KMS-11 (cell line): ENCODE measurements around the gene PDLIM5.
"Not testable (repeated sequence)": the region's sequence is repeated elsewhere in the genome, so short reads cannot be mapped to it uniquely, and the experiment has no call there.

Experiments
- H2AFZ ChIP-seq: fragments of 200-600 bp; sonication (generic); 2 replicates; pipeline ENCODE4 v1.6.1; 2016; ENCODE audit warnings: antibody characterized with exemption, mixed run types, low read depth
- H3K27ac ChIP-seq: fragments of 200-600 bp; sonication (generic); 2 replicates; pipeline ENCODE4 v1.6.1; 2016; ENCODE audit warnings: mild to moderate bottlenecking, mixed run types
- H3K27me3 ChIP-seq: fragments of 200-600 bp; sonication (generic); 2 replicates; pipeline ENCODE4 v1.6.1; 2017; ENCODE audit warnings: mild to moderate bottlenecking, low read depth, mixed run types, moderate library complexity; ENCODE audit not compliant: insufficient read depth
- H3K36me3 ChIP-seq: fragments of 200-600 bp; sonication (generic); 2 replicates; pipeline ENCODE4 v1.6.1; 2017; ENCODE audit warnings: mild to moderate bottlenecking, mixed run types; ENCODE audit not compliant: insufficient read depth
- H3K4me1 ChIP-seq: fragments of 200-600 bp; sonication (generic); 2 replicates; pipeline ENCODE4 v1.6.1; 2016; ENCODE audit warnings: mild to moderate bottlenecking, low read depth, mixed run types; ENCODE audit not compliant: poor library complexity, severe bottlenecking
- H3K4me2 ChIP-seq: fragments of 200-600 bp; sonication (generic); 2 replicates; pipeline ENCODE4 v1.7.0; 2016; ENCODE audit warnings: mild to moderate bottlenecking, mixed run types
- H3K4me3 ChIP-seq: fragments of 200-600 bp; sonication (generic); IDR thresholded peaks from 2 replicates; pipeline ENCODE4 v1.6.1; 2017; ENCODE audit warnings: low read depth, low read length, mixed read lengths; ENCODE audit not compliant: insufficient read depth
- H3K79me2 ChIP-seq: fragments of 200-600 bp; sonication (generic); 2 replicates; pipeline ENCODE4 v1.6.1; 2016; ENCODE audit warnings: low read depth, mixed run types; ENCODE audit not compliant: insufficient read depth
- H3K9ac ChIP-seq: fragments of 200-600 bp; sonication (generic); 2 replicates; pipeline ENCODE4 v1.6.1; 2016; ENCODE audit warnings: mild to moderate bottlenecking, mixed run types
- H4K20me1 ChIP-seq: fragments of 200-600 bp; sonication (generic); 2 replicates; pipeline ENCODE4 v1.6.1; 2016; ENCODE audit warnings: mild to moderate bottlenecking, mixed run types; ENCODE audit not compliant: insufficient read depth
- CTCF ChIP-seq: fragments of 200-600 bp; sonication (generic); conservative IDR thresholded peaks from 2 replicates; pipeline ENCODE4 v1.6.1; 2017; ENCODE audit warnings: low read depth, mild to moderate bottlenecking, antibody characterized with exemption, low read length, moderate library complexity, mixed read lengths

Gene PDLIM5

DNA sequence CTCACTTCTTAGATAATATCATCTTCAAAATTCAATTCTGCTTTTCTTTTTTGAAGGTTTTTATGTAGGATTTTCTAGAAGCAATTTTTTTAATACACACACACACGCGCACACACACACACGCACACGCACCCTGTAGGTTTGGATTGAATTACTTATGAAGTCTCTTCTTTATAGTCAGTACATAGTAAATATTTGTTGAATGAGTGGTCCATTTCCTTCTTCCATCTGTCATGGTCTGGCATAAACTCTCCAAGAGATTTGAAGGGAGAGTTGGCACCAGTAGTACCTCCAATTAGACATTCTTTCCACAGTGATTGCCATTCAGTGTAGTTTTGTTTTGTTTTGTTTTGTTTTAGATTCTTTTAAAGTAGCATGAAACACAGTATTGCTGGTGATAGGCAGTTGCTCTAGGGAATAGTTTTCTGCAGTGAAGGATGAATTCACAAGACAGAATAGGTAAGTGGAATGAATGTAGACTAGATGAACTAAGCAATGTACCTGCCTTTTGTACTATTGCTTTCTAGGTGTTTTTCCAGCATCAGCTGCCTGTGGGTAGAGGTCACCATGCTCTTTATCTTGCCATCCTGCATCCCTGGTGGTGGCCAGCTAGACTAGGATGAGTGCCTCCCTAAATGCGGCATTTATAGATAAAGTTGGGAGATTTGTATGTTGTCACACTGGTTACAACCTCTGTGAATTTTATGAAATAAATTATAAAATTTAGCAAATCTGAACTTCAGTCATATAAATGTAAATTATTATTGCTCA, 20.5 kb downstream of the PDLIM5 start:
- no peak overlapping the region for H3K27ac ChIP-seq

GRCh38 chr4:94475050-94475449, 23.3 kb downstream of the PDLIM5 start:
- Histone ChIP-seq H3K4me1 (peaks cover 5% of the 10 kb centered on the region), H3K27ac (no peak overlapping the region), H3K79me2 (no peaks in the 10 kb centered on the region), H3K9ac (no peak overlapping the region), H4K20me1 (no peaks in the 10 kb centered on the region), H2AFZ (no peak overlapping the region), H3K4me2 (no peak overlapping the region), H3K36me3 (no peaks in the 10 kb centered on the region), H3K27me3 (no peaks in the 10 kb centered on the region), H3K4me3 (no peak overlapping the region)
- TF ChIP-seq CTCF: no peak

More for the DNA sequence above, 20.5 kb downstream of the PDLIM5 start:
- H3K79me2 ChIP-seq: no peaks in the 10 kb centered on the region
- no peak for TF ChIP-seq CTCF
- no peaks in the 10 kb centered on the region for H4K20me1 ChIP-seq
- H3K4me1 ChIP-seq: peaks cover 5% of the 10 kb centered on the region
- no peaks in the 10 kb centered on the region for H3K36me3 ChIP-seq
- no peak overlapping the region for H3K4me2 ChIP-seq
- H3K4me3 ChIP-seq: no peak overlapping the region
- no peak overlapping the region for H2AFZ ChIP-seq
- no peaks in the 10 kb centered on the region for H3K27me3 ChIP-seq
- no peak overlapping the region for H3K9ac ChIP-seq

- H3K27ac ChIP-seq: no peak overlapping the region
- H4K20me1 ChIP-seq: no peaks in the 10 kb centered on the region
- TF ChIP-seq CTCF: no peak
- no peaks in the 10 kb centered on the region for H3K79me2 ChIP-seq
- H3K9ac ChIP-seq: no peak overlapping the region
- H3K36me3 ChIP-seq: no peaks in the 10 kb centered on the region
- no peak overlapping the region for H2AFZ ChIP-seq
- peaks cover 5% of the 10 kb centered on the region for H3K4me1 ChIP-seq
- no peak overlapping the region for H3K4me3 ChIP-seq
- no peaks in the 10 kb centered on the region for H3K27me3 ChIP-seq
- H3K4me2 ChIP-seq: no peak overlapping the region
Measured at GRCh38 chr4:94475794-94476193, 24.1 kb downstream of the PDLIM5 start.

DNA sequence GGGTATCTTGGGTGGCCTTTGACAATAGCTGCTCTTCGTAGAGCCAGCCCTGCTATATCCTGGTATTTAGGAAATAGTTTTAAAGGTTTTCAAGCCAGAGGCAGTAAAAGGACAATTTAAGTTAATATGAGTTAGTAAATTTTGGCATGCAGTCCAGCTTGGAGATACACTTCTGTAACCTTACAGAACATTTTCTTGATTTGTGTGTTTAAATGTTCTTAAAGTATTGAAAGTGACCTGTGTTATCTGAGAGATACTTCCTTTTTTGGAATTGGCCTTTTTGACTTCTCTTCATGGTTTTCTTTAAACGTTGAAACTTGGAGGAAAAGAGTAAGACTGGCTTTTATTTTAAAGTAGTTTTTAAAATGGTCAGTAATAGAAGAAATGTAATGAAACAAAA, 25.5 kb downstream of the PDLIM5 start:
- Histone ChIP-seq H3K27ac (no peak overlapping the region), H3K9ac (no peak overlapping the region), H4K20me1 (no peaks in the 10 kb centered on the region), H3K4me1 (peaks cover 5% of the 10 kb centered on the region), H3K27me3 (no peaks in the 10 kb centered on the region), H3K36me3 (no peaks in the 10 kb centered on the region), H3K4me2 (no peak overlapping the region), H3K79me2 (no peaks in the 10 kb centered on the region), H3K4me3 (no peak overlapping the region), H2AFZ (no peak overlapping the region)
- no peak for TF ChIP-seq CTCF

- H3K4me2 ChIP-seq, H3K9ac ChIP-seq, H3K27me3 ChIP-seq, H3K27ac ChIP-seq, H3K79me2 ChIP-seq, H4K20me1 ChIP-seq, H2AFZ ChIP-seq, H3K4me1 ChIP-seq, H3K4me3 ChIP-seq, H3K36me3 ChIP-seq: not testable (repeated sequence)
Measured at GRCh38 chr4:94478805-94479204, 27.1 kb downstream of the PDLIM5 start.
